Astrocyte of the cerebellum (primary cell): ENCODE data around the gene TRABD2A.
A peak's percentile ranks its signal among the peaks of the same experiment; 100 is the strongest.

Experiments used
- DNase-seq: peaks from one replicate; pipeline ENCODE4 v3.0.0-alpha.2; 2011; ENCODE audit warnings: low read depth
- H3K4me3 ChIP-seq: 2 replicates; pipeline ENCODE4 v1.5.1; 2011; ENCODE audit warnings: mild to moderate bottlenecking, low read depth, low read length, moderate library complexity
- CTCF ChIP-seq: IDR thresholded peaks from 2 replicates; pipeline ENCODE4 v1.5.1; 2012; ENCODE audit warnings: low read length, low read depth, moderate library complexity, mild to moderate bottlenecking; ENCODE audit errors: missing control alignments
- in situ Hi-C: cut with HindIII; loops from 2 replicates; pipeline ENCODE4 v1.10.0; 2017; ENCODE audit warnings: low sequenced_read_pairs

TRABD2A gene

GRCh38 chr2:84847326-84848050 is 33.4 kb downstream of the TRABD2A start:
- no peak for TF ChIP-seq CTCF
- H3K4me3 ChIP-seq: no peak overlapping the region
- in situ Hi-C loops: loop anchor here (5.0 to 10.0 kb wide), 2 partner anchors 63 to 70 kb away; no protein-coding TSS in a partner anchor
- no peak for DNase-seq

- DNase-seq: no peak
- in situ Hi-C loops: loop anchor here (5.0 to 10.0 kb wide), 2 partner anchors 62 to 71 kb away; no protein-coding TSS in a partner anchor
- H3K4me3 ChIP-seq: no peak overlapping the region
- TF ChIP-seq CTCF: no peak
These were observed 34.1 kb downstream of the TRABD2A start for GRCh38 chr2:84846741-84847142.

- DNase-seq: peak; percentile 64
- no peak overlapping the region for H3K4me3 ChIP-seq
- in situ Hi-C loops: loop anchor here (5.0 to 10.0 kb wide), 2 partner anchors 61 to 71 kb away; no protein-coding TSS in a partner anchor
- no peak for TF ChIP-seq CTCF
These were observed 34.7 kb downstream of the TRABD2A start for GRCh38 chr2:84846041-84846663.

GRCh38 chr2:84844141-84844540 is 36.7 kb downstream of the TRABD2A start:
- in situ Hi-C loops: loop anchor here (10.0 kb wide), 1 partner anchor 59 kb away; no protein-coding TSS in a partner anchor
- no peak for TF ChIP-seq CTCF
- no peak for DNase-seq
- no peak overlapping the region for H3K4me3 ChIP-seq

GRCh38 chr2:84841577-84841976 is 39.3 kb downstream of the TRABD2A start:
- in situ Hi-C loops: loop anchor here (10.0 kb wide), 1 partner anchor 57 kb away; no protein-coding TSS in a partner anchor
- no peak overlapping the region for H3K4me3 ChIP-seq
- no peak for DNase-seq
- TF ChIP-seq CTCF: no peak

GRCh38 chr2:84840306-84840705 is 40.6 kb downstream of the TRABD2A start:
- no peak for TF ChIP-seq CTCF
- in situ Hi-C loops: loop anchor here (10.0 kb wide), 1 partner anchor 56 kb away; no protein-coding TSS in a partner anchor
- no peak for DNase-seq
- H3K4me3 ChIP-seq: no peak overlapping the region
